K562 (cell line): ENCODE measurements around the gene SHB. TPM values are rescaled to one million over a fixed set of nuclear protein-coding genes. Genes with fewer than 3 reads are reported as not detected.

Experiments used
- ATF1 ChIP-seq, 2 experiments: fragments of 450-650 bp in 1 of 2; IDR thresholded peaks; 2 replicates each; pipeline ENCODE4 v1.6.1; 2016; ENCODE audit warnings: missing compliant biosample characterization in 1 of 2, missing genetic modification characterization in 1 of 2
- CBX3 ChIP-seq, 2 experiments: IDR thresholded peaks; 1 replicate in 1 of 2; 2 replicates in 1 of 2; pipeline ENCODE4 v1.6.1; 2012; ENCODE audit warnings: inconsistent platforms in 2 of 2, low read length in 2 of 2, borderline replicate concordance in 1 of 2, control low read depth in 1 of 2
- JUNB ChIP-seq: fragments of 450-650 bp; formaldehyde crosslinking; conservative IDR thresholded peaks from 2 replicates; pipeline ENCODE4 v1.4.0; 2020; ENCODE audit warnings: mild to moderate bottlenecking
- KLF13 ChIP-seq: fragments of 450-650 bp; IDR thresholded peaks from 2 replicates; pipeline ENCODE4 v1.6.1; 2016; ENCODE audit warnings: missing genetic modification characterization, low read depth, mild to moderate bottlenecking, missing compliant biosample characterization, moderate library complexity, borderline replicate concordance
- RBM15 ChIP-seq: fragments of 200-400 bp; formaldehyde crosslinking; IDR thresholded peaks from 2 replicates; pipeline ENCODE4 v1.6.1; 2018; ENCODE audit warnings: mild to moderate bottlenecking, low read length, moderate library complexity; ENCODE audit not compliant: insufficient read depth
- RCOR1 ChIP-seq, 2 experiments: IDR thresholded peaks; 2 replicates each; pipeline ENCODE4 v1.6.1; 2012; ENCODE audit warnings: low read depth in 2 of 2, low read length in 2 of 2, borderline replicate concordance in 1 of 2, improper control_type of control experiment in 1 of 2
- TCF15 ChIP-seq: fragments of 250-450 bp; sonication (Bioruptor Pico); IDR thresholded peaks from 2 replicates; pipeline ENCODE4 v1.8.0; 2022; ENCODE audit warnings: moderate library complexity, mild to moderate bottlenecking, inconsistent platforms
- TRIM24 ChIP-seq, 2 experiments: fragments of 450-650 bp; IDR thresholded peaks; 2 replicates each; pipeline ENCODE4 v1.6.1; 2016
- ZNF280A ChIP-seq: fragments of 450-650 bp; IDR thresholded peaks from 2 replicates; pipeline ENCODE4 v1.6.1; 2018; ENCODE audit warnings: mild to moderate bottlenecking, low read depth; ENCODE audit not compliant: partially characterized antibody
- ZNF280B ChIP-seq: fragments of 250-450 bp; sonication (Bioruptor Pico); IDR thresholded peaks from 2 replicates; pipeline ENCODE4 v1.5.1; 2021; ENCODE audit warnings: mild to moderate bottlenecking
- ZNF316 ChIP-seq: fragments of 450-650 bp; IDR thresholded peaks from 2 replicates; pipeline ENCODE4 v1.6.1; 2016
- polyA plus RNA-seq, 8 experiments: library from polyadenylated mRNA; depleted of rRNA in 4 of 8; stranded (reverse) in 5 of 8; unstranded in 3 of 8; fragments of >200 nt; fragmentation: Nextera tagmentation in 2 of 8; fragmentation: Illumina TruSeq in 1 of 8; extraction: Ambion mirVana in 2 of 8; extraction: Trizol in 1 of 8; gene quantifications; 2 replicates each; pipeline versions ENCODE4 v1.2.1 to v1.2.3, GENCODE V29; 2011 to 2014; ENCODE audit warnings: inconsistent platforms in 1 of 8, missing spikeins in 1 of 8
- total RNA-seq, 7 experiments: library from RNA; depleted of rRNA in 6 of 7; stranded (reverse); fragments of >200 nt in 6 of 7; fragmentation: Illumina TruSeq in 2 of 7; extraction: Trizol in 2 of 7; gene quantifications; 2 replicates each; pipeline versions ENCODE4 v1.2.1 to v1.2.3, GENCODE V29; 2011 to 2021; ENCODE audit warnings: low replicate concordance in 1 of 7

Gene SHB
- total and polyA plus RNA-seq, 9 of the 15 experiments (the other 6 are each of a cell fraction or from before 2014, with no cell fraction given): 0.78 to 16.0 (median 5.3) TPM

- TF ChIP-seq CBX3 (IDR thresholded peaks at IDR 0.05; ENCODE audit: borderline replicate concordance in 1 of 2, low read length in 2 of 2): 0 out of 3 replicates have a peak, but pooled peaks of 1 of the 2 experiments have one; percentile 33
- TF ChIP-seq TCF15 (CRISPR knock-in tag): 0 out of 2 replicates have a peak, but pooled peaks have one; percentile 10
- 0 out of 2 replicates have a peak, but pooled peaks have one; percentile 24 for TF ChIP-seq KLF13 (tag)
- peak in 1 of 2 experiments; percentile 12; a peak in 1 of 4 replicates for TF ChIP-seq TRIM24 (IDR thresholded peaks at IDR 0.05)
- peak; percentile 19 for TF ChIP-seq ZNF280A
- TF ChIP-seq ATF1 (CRISPR knock-in tag; IDR thresholded peaks at IDR 0.05): no peak
- TF ChIP-seq ATF1 (tag; IDR thresholded peaks at IDR 0.05): no peak
- no peak for TF ChIP-seq RCOR1 (IDR thresholded peaks at IDR 0.05; ENCODE audit: borderline replicate concordance in 1 of 2, low read depth in 2 of 2, low read length in 2 of 2)
- TF ChIP-seq JUNB (CRISPR knock-in tag): no peak
- no peak for TF ChIP-seq ZNF280B (CRISPR knock-in tag)
- peak; percentile 82 for TF ChIP-seq ZNF316
- no peak for TF ChIP-seq RBM15
Observed at GRCh38 chr9:37953206-37953774, 115.7 kb downstream of the SHB start (continued).
